CD1c-positive myeloid dendritic cell (primary cell): Measurements from ENCODE around the gene FCN2.
A peak's percentile ranks its signal among the peaks of the same experiment; 100 is the strongest.
"Not testable (repeated sequence)": the region's sequence is repeated elsewhere in the genome, so short reads cannot be mapped to it uniquely, and the experiment has no call there.

Experiments
- DNase-seq: peaks from one replicate; pipeline ENCODE4 v3.0.0-alpha.2; 2016; ENCODE audit errors: extremely low spot score

The FCN2 gene

DNA sequence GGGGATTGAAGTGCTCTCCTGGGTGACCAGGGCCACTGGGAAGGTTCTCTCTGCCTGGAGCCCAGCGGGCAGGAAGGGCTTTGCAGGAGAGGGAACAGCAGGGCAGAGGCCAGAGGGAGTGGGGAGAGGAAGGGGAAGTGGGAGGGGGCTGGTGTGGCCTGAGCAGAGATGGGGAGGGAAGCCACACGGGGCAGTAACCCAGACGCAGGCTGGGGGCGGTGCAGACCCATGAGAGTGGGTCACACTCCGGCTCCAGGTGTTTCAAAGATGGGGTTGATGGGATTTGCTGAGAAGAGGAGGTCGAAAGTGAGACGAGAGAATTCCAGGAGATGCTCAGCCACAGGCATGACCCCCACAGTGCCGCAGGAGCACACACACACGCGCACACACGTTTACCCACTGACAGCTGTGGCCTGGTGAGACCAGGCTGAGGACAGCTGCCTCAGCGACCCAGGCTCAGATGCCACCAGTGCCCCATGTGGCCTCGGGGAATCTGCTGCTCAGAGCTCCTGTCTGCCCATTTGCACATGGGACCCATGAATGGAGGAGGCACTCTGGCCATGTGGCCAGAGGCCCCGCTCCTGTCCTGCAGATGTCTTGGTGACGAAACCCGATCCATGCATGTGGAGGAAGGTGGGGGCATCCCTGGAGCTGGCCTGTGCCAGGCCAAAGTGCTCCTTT lies 32.7 kb upstream of the FCN2 start:
- DNase-seq, result no peak

- DNase-seq, result no peak
Observed at GRCh38 chr9:134848504-134848903, 32.1 kb upstream of the FCN2 start.

- DNase-seq, result no peak
Observed at GRCh38 chr9:134850611-134851010, 30.0 kb upstream of the FCN2 start.

DNA sequence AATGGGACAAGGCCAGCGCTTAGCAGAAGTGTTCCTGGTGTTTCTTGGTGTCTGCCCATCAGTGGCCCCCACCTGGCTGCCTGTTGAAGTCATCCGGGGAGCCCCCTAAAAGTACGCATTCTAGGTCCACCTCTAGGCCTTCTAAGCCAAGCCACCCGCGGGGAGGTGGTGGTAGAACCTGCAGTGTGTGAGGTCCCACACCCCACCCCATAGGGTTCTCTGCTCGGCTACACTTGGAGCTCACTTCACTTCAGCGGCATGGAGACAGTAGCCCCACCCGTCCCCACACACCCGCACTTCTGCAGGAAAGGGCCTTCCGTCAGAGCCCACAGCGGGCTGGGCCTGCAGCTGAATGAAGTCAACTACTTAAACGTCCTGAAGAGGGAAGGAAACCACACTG lies 29.6 kb upstream of the FCN2 start:
- peak; percentile 5 for DNase-seq

- no peak for DNase-seq
Observed at GRCh38 chr9:134852906-134853654, 27.5 kb upstream of the FCN2 start.

GRCh38 chr9:134853893-134854292 lies 26.7 kb upstream of the FCN2 start:
- no peak for DNase-seq

DNA sequence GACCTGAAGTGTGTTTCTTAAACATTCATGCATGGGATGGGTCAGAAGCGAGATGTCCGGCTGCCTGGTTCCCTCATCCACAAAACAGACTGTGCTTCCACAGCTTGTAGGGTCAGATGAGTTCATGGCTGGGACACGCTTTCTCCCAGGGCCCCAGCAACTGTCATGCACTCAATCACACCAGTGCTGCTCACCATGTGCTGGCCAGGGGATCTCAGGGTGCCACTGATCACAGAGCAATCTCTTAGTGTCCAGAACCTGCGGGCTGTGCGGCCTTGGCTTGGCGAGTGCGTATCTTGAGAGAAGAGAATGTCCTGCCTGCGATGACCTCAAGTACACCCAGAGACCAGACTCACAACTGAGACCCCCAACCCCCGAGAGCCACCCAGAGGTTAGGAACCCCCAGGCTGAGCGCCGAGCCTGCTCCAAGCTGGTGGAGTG lies 26.0 kb upstream of the FCN2 start:
- no peak for DNase-seq

GRCh38 chr9:134855231-134855899 lies 25.2 kb upstream of the FCN2 start:
- no peak for DNase-seq

DNA sequence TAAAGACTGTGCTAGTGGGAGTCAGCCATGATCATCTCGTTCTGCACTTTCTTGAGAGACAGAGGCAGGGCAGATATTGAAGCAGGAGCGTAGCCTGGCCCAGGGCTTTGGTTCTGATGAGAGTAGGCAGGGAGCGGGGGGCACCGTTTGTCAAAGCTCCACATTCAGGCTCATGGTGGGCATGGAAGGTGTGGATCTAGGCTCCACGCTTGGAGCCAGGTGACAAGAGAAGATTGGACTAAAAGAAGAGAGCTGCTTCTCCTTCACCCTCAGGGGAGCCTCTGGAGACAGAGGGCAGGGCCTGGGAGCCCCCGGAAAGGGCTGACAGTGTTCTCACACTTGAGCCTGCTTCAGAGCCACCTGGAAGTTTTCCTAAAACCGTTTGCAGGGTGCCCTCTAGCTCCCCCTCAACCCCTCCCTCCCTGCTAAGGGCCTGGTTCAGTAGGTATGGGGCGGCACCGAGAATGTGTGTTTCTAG lies 24.7 kb upstream of the FCN2 start:
- DNase-seq, result no peak

DNA sequence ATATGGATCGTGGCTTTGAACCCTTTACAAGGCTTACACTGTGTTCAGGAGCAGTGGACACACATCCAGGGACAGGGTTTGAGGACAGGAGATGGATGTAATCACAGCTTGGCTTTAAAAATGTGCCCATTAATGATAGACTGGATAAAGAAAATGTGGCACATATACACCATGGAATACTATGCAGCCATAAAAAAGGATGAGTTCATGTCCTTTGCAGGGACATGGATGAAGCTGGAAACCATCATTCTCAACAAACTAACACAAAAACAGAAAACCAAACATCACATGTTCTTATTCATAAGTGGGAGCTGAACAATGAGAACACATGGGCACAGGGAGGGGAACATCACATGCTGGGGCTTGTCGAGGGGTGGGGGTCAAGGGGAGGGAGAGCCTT lies 23.2 kb upstream of the FCN2 start:
- DNase-seq, result not testable (repeated sequence)

GRCh38 chr9:134858051-134858841 lies 22.4 kb upstream of the FCN2 start:
- DNase-seq, result peak; percentile 26

DNA sequence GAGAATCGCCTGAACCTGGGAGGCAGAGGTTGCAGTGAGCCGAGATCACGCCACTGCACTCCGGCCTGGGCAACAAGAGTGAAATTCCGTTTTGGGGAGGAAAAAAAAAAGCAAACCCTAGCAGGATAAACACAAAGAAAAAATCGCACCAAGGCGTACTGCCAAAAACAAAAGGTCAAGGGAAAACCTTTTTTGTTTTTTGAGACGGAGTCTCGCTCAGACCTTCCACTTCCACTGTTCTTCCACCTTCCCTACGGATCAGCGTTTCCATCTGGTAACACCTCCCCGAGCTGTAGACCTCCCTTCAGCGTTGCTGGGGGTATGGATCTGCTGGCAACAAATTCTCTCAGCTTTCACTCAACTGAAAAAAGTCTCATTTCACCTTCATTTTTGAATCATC lies 20.1 kb upstream of the FCN2 start:
- no peak for DNase-seq

DNA sequence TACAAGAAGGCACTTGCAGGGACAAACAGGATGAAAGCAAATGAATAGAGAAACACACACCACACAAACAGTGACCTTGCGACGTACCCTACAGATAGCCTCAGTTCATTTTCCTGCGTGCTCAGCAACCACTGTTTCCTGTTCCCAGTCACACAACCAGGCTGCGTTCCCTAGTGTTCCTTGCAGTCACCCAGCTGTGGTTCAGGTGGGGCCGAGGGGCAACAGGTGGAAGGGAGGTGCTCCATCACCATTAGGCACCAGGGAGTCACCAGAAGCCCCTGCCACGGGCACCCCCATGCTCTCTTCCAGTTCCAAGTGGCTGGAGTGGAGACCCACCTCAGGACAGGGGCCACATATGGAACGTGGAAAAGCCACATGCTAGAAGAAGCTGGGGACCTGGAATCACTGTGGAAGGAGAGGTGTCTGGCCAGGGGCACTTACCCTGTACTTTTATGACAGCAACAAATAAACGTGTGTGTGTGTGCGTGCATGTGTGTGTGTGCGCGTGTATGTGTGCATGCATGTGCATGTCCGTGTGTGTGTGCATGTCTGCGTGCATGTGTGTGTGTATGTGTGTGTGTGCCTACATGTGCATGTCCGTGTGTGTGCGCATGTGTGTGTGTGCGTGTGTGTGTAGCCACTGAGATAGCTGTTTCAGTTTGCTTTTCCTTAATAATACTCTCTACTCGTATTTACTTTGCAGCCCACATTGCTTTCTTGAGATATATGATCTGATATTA lies 18.8 kb upstream of the FCN2 start:
- no peak for DNase-seq

GRCh38 chr9:134863306-134863902 lies 17.2 kb upstream of the FCN2 start:
- DNase-seq, result no peak

DNA sequence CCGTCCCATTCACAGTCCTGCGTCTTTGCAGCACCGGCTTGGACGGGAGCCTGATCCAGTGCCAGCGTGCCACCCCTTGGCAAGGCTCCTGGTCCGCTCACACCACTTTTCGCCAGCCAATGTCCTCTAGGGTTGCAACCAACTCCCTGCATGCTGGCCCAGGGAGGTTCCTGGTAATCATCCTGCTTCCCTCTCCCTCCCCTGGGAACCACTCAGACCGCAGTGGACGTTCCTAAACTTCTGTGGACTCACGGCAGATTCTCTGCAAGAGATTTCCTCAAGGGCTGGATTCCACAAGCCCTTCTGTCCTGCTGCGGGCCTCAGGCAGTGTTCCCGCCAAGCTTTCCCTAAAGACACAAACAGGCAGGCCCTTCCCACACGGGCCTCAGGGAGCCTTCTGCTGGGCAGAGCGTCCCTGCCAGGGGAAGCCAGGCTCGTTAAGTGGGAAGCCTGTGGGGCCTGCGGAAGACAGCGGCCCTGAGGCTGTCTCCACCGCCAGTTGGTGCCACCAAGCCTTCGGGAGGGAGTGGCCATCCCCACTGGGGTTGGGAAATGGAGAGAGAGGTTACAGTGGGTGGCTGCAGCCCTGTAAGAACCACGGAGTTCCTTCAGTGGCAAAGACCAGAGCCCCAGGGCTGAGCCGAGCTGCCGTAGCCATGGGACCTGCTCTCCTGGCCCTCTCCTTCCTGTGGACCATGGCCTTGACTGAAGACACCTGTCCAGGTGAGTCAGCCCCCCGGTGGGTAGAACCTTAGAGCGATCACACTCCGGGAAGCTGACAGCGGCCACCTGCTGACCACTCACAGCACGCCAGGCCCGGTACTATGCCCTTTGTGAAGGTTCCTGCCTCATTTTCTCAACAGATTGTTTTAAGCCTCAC lies 16.4 kb upstream of the FCN2 start:
- DNase-seq, result no peak

- no peak for DNase-seq
Observed at GRCh38 chr9:134864821-134865190, 15.8 kb upstream of the FCN2 start.

DNA sequence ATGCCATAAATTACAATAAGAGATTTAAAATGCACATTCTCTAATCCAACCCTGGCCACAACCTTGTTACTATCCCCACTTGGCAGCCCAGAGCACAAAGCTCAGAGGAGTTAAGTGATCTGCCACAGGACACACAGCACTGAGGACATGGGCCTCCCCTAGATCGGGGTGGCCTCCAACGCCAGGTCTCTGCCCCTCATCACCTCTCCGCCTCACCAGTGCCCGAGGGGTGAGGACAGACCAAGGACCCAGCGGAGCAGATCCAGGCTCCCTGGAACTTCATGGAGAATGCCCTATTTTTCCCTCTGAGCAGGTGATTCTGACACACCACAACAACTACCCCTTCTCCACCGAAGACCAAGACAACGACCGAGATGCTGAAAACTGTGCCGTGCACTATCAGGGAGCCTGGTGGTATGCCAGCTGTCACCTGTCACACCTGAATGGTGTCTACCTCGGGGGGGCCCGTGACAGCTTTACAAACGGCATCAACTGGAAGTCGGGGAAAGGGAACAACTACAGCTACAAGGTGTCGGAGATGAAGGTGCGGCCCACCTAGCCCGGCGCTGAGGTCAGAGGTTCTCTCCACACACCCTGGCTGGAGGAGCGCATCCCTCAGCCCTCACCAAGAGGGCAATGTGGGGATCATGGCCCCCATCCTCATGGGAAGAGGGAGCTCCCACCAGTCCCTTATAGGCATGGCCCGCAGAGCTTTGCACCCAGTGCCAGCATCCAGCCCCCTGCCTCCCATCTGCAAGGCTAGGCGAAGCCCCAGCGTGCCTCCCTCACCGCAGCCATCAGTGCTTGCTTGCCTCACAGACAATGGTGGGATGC lies 12.5 kb upstream of the FCN2 start:
- DNase-seq, result no peak

DNA sequence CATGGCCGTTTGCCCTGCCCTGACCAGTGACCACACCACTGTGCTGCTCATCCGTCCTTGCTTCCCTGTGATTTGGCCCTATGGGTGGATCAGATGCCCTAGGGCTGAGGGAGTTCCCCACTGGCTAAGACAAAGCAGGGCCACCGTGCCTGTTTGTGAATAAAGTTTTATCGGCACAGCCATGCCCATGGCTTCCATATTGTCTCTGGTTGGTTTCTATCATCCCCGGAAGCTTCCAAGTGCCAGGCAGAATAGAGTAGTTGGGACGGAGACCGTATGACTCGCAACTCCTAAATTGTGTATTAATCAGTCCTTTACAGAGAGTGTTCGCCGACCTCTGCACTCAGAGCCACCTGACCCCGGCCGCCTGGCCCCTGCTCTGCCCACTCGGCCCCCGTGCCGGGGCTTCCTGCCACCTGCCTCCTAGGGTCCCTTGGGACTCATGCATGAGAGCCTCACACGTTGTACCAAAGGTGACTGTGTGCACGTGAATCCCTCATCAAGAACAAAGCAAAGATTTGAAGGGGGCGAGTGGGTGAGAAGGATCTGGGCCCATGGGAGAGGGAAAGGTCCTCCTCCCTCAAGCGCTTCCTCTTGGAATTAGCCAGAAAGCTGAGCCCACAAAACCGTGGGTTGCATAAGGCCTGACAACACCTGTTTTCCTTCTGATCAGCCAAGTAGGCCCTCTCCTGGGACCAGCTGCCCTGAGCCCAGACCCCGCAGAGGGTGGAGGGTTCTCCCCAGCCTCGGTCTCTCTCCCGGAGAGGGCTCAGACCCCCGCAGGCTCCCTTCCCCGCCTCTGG lies 11.7 kb upstream of the FCN2 start:
- no peak for DNase-seq
